Astrocyte of the cerebellum (primary cell): ENCODE data around the gene HDAC4.

Experiments used
- DNase-seq: peaks from one replicate; pipeline ENCODE4 v3.0.0-alpha.2; 2011; ENCODE audit warnings: low read depth
- H3K4me3 ChIP-seq: 2 replicates; pipeline ENCODE4 v1.5.1; 2011; ENCODE audit warnings: mild to moderate bottlenecking, low read depth, low read length, moderate library complexity
- in situ Hi-C: cut with HindIII; loops from 2 replicates; pipeline ENCODE4 v1.10.0; 2017; ENCODE audit warnings: low sequenced_read_pairs
- TF ChIP-seq, protein P1 (sequence below): IDR thresholded peaks from 2 replicates; pipeline ENCODE4 v1.5.1; 2012; ENCODE audit warnings: low read length, low read depth, moderate library complexity, mild to moderate bottlenecking; ENCODE audit errors: missing control alignments

HDAC4 gene

DNA sequence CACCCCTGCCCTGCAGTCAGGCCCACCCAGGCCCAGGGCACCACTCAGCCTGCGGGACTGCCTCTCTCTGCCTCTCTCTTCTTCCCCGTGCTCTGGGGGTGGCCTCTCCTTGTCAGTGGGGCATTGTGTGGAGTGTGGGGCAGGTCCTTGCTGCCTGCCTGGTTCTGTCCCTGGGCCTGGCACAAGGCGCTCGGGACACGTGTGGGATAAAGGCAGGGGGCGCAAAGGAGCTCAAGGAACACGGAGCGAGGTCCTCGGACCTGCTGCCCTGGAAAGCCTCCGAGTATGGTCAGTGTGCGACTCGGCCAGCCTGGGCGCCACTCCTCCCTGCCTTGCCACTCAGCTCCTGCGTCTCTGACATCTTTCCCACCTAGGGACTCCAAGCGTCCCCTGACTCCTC, 262.2 kb downstream of the HDAC4 start:
- in situ Hi-C loops = loop anchor here (25.0 kb wide), 1 partner anchor 224 kb away; no protein-coding TSS in a partner anchor
- no peak for DNase-seq
- TF ChIP-seq, protein P1, sequence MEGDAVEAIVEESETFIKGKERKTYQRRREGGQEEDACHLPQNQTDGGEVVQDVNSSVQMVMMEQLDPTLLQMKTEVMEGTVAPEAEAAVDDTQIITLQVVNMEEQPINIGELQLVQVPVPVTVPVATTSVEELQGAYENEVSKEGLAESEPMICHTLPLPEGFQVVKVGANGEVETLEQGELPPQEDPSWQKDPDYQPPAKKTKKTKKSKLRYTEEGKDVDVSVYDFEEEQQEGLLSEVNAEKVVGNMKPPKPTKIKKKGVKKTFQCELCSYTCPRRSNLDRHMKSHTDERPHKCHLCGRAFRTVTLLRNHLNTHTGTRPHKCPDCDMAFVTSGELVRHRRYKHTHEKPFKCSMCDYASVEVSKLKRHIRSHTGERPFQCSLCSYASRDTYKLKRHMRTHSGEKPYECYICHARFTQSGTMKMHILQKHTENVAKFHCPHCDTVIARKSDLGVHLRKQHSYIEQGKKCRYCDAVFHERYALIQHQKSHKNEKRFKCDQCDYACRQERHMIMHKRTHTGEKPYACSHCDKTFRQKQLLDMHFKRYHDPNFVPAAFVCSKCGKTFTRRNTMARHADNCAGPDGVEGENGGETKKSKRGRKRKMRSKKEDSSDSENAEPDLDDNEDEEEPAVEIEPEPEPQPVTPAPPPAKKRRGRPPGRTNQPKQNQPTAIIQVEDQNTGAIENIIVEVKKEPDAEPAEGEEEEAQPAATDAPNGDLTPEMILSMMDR = no peak
- no peak overlapping the region for H3K4me3 ChIP-seq

DNA sequence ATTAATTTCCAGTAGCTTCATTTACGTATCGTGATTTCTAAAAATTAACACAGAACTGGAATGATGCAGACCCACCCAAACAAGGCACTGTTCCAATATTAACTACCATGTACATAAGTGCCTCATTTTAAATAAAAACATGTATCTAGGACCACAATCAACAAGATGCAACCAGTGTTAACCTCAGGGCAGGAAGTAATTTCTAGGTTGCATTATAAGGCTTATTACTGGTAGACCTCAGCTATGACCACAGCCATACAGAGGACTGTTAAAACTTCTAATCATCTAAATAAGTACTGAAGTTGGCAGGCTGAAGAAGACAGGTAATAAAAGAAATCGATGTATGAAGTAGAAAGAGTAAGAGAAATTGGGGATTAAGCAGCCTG, 262.9 kb downstream of the HDAC4 start:
- DNase-seq = no peak
- in situ Hi-C loops = loop anchor here (25.0 kb wide), 1 partner anchor 224 kb away; no protein-coding TSS in a partner anchor
- TF ChIP-seq, protein P1 = no peak
- no peak overlapping the region for H3K4me3 ChIP-seq

DNA sequence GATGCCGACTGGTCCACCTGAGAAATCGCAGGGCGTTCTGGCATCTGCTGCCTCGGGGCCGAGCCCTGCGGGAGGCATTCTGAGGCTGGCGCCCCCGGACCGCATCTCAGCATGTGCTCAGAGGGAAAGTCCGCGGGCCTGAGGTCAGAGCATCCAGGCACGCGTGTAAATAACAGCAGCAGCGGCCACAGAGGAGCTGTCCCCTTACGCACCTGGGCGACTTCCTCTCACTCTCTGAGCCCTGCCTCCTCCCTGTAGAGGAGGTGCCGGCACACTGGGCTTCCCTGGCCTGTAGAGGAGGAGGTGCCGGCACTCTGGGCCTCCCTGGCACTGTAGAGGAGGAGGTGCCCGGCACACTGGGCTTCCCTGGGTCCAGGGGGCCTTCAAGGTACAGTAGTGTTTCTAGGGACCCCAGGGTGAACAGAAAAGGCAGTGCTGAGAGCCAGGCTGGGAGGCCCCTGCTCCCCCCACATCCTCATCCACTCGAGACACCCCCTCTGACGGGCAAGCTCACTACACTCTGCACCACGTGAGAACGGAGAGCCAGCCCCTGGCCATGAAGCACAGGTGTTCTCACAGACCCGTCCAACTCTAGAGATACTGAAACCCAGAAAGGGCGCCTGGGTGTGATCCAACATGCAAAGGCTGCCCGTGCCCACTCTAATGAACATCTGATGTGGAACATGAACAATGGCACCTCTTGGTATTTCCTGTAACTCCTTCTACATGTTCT, 263.5 kb downstream of the HDAC4 start:
- TF ChIP-seq, protein P1 = no peak
- DNase-seq = no peak
- in situ Hi-C loops = loop anchor here (25.0 kb wide), 1 partner anchor 225 kb away; no protein-coding TSS in a partner anchor
- no peak overlapping the region for H3K4me3 ChIP-seq

DNA sequence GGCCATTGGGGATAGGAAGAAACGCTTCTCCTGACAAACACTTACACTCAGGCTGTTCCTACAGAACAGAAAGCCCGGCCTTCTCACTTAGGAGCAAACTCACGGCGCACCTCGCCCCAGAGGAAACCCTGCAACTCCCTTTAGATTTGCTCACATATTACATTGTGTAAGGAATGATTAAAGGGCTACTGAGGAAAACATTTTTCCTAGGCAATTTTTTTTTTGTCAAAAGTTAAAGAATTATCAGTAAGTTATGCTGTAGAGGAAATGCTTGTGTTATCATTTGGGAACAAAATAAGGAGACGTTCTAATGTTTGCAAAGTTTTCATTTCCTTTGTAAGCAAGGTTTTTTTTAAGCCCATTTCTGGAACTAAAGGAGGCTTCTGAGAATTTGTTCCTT, 264.1 kb downstream of the HDAC4 start:
- DNase-seq = no peak
- TF ChIP-seq, protein P1 = no peak
- H3K4me3 ChIP-seq = no peak overlapping the region
- in situ Hi-C loops = loop anchor here (25.0 kb wide), 1 partner anchor 226 kb away; no protein-coding TSS in a partner anchor

DNA sequence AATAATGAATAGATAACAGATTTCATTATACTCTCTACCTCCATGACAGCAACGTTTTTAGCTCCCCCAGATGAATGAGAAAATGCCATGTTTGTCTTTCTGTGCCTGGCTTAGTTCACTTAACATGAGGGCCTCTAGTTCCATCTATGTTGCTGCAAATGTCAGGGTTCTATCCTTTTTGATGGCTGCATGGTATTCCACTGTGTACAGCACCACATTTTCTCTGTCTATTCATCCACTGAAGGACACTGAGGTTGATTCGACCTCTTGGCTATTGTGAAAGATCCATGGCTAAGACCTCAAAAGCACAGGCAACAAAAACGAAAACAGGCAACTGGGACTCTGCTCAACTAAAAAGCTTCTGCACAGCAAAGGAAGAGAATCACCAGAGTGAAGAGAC, 264.6 kb downstream of the HDAC4 start:
- TF ChIP-seq, protein P1 = no peak
- no peak for DNase-seq
- no peak overlapping the region for H3K4me3 ChIP-seq
- in situ Hi-C loops = loop anchor here (25.0 kb wide), 1 partner anchor 226 kb away; no protein-coding TSS in a partner anchor

DNA sequence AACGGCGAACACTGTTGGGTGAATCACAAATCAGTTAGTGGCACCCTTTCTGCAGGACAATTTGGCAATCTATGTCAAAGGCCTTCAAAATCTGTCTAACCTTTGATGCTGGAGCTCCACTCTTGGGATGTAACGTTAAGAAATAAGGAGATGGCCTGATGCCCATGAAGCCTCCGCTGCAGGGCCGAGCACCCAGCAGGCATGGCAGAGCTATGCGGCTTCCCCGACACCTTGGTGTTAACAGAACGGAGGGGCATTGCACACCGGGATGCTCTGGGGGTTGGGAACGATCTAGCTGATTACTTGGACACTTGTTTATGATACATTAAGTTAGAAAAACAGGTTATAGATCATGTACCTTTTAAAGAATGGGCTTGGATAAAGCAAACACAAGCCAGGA, 265.3 kb downstream of the HDAC4 start:
- DNase-seq = no peak
- TF ChIP-seq, protein P1 = no peak
- no peak overlapping the region for H3K4me3 ChIP-seq
- in situ Hi-C loops = loop anchor here (25.0 kb wide), 1 partner anchor 227 kb away; no protein-coding TSS in a partner anchor
